HG03095 (cell line): ENCODE results near the gene CHRFAM7A.
"Not testable (repeated sequence)": the region's sequence is repeated elsewhere in the genome, so short reads cannot be mapped to it uniquely, and the experiment has no call there.

ENCODE experiments used
- ATAC-seq: cut with Tn5 transposase; IDR thresholded peaks from one replicate; pipeline ENCODE4 v1.9.1; 2021; ENCODE audit warnings: moderate library complexity; ENCODE audit not compliant: unreplicated experiment

The CHRFAM7A gene

GRCh38 chr15:30392766-30393663 lies at the start of gene CHRFAM7A:
Gene CHRFAM7A (minus strand): TSS chr15:30393540. CDS start chr15:30383351, 10,189 bp downstream.
- not testable (repeated sequence) for ATAC-seq

- ATAC-seq: not testable (repeated sequence)
Measured at GRCh38 chr15:30438348-30438747, 45.0 kb upstream of the CHRFAM7A start.

- not testable (repeated sequence) for ATAC-seq
Measured at GRCh38 chr15:30435878-30436277, 42.5 kb upstream of the CHRFAM7A start.

DNA sequence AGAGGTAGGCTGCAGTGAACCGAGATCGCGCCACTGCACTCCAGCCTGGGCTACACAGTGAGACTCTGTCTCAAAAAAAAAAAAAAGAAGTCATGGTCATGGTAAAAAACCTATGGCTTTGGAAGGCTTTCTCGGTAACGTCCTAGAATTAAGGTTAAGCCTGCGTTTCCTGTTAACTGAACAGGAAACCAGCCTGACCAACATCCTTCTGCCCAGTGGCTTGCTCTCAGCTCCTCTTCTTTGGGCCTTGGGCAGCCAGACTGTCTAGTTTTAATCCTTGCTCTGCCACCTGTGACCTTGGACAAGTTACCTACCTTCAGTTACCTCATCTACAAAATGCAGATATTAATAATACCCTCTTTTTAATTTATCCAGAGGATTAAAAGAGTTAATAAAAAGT lies 27.4 kb upstream of the CHRFAM7A start:
- not testable (repeated sequence) for ATAC-seq

GRCh38 chr15:30414160-30414559 lies 20.8 kb upstream of the CHRFAM7A start, which contains the start of gene GOLGA8R:
Gene GOLGA8R (minus strand): TSS chr15:30414260. CDS start chr15:30414162, 98 bp downstream.
- not testable (repeated sequence) for ATAC-seq

DNA sequence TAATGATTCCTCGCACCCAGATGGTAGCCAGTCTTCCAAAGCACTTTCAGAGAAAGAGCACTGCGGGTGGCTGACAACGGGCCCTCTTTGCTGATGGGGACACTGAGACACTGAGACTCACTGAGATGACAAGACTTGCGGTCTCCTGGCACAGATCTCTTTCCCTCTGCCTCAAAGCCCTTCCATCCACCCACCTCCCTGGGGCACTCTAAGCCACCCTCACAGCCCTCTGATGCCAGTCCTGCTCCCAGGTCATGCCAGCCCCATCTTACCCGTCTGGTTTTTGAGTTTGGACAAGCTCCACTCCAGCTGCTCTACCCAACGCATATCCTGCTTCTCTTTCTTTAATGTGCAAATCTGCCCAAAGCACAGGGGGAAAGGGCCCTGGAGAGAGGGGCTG lies 14.3 kb upstream of the CHRFAM7A start:
- not testable (repeated sequence) for ATAC-seq

DNA sequence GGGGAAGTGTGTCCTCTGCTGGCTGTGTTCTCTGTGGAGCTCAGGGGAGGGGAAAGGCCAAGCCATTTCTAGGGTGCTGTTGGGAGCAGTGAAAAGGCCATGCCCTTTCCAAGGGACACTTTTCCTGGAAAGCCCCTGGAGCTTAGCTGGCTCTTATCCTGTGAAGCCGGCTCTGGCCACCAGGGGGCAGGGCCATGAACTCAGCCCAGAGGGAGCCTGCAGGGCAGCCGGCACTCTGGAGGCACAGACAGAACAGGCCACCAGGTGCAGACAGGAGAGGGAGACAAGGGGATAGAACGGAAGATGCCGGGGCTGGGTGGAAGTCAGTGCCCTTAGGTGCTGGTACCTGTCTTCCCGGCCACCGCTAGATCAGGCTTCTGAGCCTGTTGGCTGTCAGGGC lies 5.6 kb upstream of the CHRFAM7A start:
- not testable (repeated sequence) for ATAC-seq

- not testable (repeated sequence) for ATAC-seq
Measured at GRCh38 chr15:30393664-30393991, 288 bp upstream of the CHRFAM7A start.

DNA sequence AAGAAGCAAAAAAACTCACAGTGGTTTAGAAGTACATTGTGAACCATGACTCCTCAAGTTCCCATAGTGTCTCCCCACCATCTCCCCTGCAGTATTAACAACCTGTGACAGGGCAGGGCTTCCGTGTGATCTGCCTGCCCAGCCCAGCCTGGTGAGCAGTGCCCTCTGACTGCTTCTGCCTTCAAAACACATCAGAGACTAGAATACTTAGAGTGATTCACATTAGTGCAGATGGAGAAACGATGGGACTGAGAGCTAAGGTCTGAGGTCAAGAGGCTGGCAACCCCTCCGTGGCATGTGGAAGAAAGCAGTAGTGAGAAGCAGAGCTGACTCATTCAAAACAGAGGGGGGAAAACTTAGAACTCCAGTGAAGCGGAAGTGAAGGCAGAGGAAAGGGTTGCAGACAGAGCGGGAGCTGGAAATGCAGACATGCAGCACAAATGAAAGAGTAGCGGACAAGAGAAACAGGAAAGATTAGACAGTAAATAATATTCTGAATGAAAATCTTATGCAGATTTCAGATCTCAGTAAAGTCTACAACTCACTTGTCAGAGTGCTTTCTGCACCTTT lies 6.9 kb downstream of the CHRFAM7A start:
- ATAC-seq: not testable (repeated sequence)

DNA sequence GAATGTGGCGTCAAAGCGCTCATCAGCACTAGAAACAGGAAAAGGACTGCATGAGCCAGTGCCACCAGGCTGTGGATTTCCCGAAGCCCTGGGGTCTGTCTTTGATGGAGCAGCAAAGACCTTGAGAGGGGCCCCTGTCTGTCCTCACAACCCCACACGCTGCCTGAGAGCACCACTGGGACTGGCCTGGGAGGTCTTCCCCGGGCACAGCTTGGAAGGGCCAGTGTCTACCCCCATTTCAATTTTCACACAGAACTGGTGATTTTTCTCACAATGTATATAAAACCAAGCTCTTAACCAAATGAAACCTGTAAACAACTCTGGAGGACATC lies 16.3 kb downstream of the CHRFAM7A start:
- not testable (repeated sequence) for ATAC-seq

GRCh38 chr15:30376375-30377081 lies 16.8 kb downstream of the CHRFAM7A start:
- not testable (repeated sequence) for ATAC-seq

GRCh38 chr15:30375872-30376271 lies 17.5 kb downstream of the CHRFAM7A start:
- not testable (repeated sequence) for ATAC-seq

GRCh38 chr15:30374862-30375261 lies 18.5 kb downstream of the CHRFAM7A start:
- ATAC-seq: not testable (repeated sequence)

DNA sequence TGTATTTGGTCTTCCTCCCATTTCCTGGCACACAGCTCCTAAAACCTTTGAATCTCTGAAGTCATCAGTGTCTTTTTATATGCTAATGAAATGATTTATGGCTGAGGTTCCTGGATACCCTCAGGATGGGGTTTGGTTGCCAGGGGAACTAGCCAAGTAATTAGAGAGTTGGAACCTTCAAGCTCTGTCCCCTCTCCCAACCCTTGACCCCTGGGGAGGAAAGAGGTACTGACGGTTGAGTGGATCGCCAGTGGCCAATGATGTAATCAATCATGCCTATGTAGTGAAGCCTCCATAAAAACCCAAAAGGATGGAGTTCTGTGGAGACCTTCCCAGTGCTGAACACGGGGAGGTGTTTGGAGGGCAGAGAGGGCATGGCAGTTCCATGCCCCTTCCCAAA lies 25.1 kb downstream of the CHRFAM7A start:
- not testable (repeated sequence) for ATAC-seq

DNA sequence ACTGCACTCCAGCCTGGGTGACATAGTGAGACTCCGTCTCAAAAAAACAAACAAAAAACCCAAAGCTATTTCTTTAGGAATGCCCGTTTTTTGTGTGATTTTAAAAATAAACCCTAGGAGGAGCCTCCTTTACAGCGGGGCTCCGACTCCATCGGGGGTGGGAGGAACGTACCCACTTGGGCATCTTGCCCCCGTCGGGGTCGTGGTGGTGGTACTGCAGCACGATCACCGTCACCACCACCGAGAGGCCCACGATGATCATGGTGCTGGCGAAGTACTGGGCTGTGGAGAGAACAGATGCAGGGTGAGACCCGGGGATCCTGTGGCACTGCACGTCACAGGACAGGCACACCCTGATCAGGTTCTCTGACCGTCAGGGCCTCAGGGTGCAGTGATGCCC lies 26.1 kb downstream of the CHRFAM7A start:
- ATAC-seq: not testable (repeated sequence)

DNA sequence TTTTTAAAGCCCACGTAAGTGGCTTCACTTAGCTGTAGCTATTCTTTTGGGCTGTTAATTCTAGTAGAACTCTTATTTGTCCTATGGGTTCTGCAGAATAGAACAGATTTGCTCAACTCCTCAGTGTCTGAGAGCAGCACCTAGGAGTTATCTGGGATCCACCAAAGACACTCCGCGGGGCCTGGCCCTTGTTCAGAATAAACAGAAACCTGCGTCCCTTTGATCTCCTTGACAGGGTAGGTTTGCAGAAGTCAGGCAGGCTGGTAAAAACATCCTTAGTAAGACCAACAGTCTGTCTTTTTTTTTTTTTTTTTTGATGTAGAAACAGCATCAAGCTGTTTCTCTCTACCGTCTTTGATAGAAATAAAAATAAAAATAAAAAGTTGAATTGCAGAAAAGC lies 31.9 kb downstream of the CHRFAM7A start:
- ATAC-seq: not testable (repeated sequence)

- not testable (repeated sequence) for ATAC-seq
Measured at GRCh38 chr15:30360990-30361389, 32.4 kb downstream of the CHRFAM7A start.

DNA sequence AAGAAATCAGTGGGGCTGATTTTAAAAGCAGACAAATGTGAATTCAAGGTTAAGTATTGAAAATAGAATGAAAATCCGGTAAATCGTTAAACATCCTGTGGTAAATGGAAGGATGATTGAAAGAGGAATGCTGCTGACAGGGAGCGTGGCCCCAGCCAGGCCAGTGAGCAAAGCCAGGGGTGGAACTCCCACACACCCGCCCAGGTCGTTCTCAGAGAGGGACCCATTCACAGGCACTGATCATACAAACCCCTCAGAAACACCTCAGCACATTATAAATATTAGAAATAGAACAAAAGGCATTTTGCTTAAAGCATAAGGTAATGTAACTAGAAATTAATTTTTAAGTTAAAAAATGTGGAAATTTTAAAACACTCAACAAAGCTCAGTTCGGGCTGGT lies 38.3 kb downstream of the CHRFAM7A start:
- ATAC-seq: not testable (repeated sequence)

DNA sequence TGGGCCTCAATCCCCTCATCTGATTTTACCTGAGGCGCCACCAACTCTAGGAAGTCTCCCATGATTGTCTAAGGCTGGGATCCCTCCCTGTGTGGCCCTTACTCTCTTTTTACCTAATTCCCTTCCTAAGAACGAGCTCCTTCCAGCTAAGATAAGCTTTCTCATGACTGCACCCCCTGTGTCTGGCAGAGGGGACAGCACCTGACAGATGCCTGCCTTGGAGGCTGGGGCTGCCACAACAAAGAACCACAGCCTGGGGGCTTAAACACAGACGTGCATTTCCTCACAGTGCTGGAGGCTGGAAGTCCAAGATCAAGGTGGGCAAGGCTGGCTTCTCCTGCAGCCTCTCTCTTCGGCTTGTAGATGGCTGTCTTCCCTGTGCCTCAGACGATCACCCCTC lies 43.5 kb downstream of the CHRFAM7A start:
- not testable (repeated sequence) for ATAC-seq

- not testable (repeated sequence) for ATAC-seq
Measured at GRCh38 chr15:30336584-30336983, 56.8 kb downstream of the CHRFAM7A start.

DNA sequence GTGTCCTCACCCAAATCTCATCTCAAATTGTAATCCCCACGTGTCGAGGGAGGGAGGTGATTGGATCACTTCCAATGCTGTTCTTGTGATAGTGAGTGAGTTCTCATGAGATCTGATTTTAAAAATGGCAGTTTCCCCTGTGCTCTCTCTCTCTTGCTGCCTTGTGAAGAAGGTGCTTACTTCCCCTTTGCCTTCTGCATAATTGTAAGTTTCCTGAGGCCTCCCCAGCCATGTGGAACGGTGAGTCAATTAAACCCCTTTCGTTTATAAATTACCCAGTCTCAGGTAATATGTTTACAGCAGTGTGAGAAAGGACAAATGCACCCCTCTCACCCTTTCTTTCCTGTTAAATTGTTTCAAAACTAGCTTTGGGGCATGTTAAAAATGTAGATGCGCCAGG lies 59.2 kb downstream of the CHRFAM7A start:
- ATAC-seq: not testable (repeated sequence)
